ENCODE measurements around the gene SGTA.

The SGTA gene

GRCh38 chr19:2716275-2716650 is 66.8 kb downstream of the SGTA start:
- TF ChIP-seq SIN3A (IDR thresholded peaks at IDR 0.05; ENCODE audit: borderline replicate concordance, insufficient read depth, low read length) (no peak), POLR2AphosphoS5 (IDR thresholded peaks at IDR 0.05; ENCODE audit: low read depth, low read length) (no peak), FOXP2 (optimal IDR thresholded peaks at IDR 0.05; ENCODE audit: borderline replicate concordance, extremely low read depth, extremely low read length, insufficient read depth) (no peak), REST (IDR thresholded peaks at IDR 0.05; ENCODE audit: insufficient read depth in 1 of 2, low read depth in 2 of 2, low read length in 2 of 2) (no peak), TAF1 (IDR thresholded peaks at IDR 0.05; ENCODE audit: borderline replicate concordance, insufficient read depth, low read length) (no peak)

GRCh38 chr19:2715470-2716274 is 67.4 kb downstream of the SGTA start:
- no peak for TF ChIP-seq POLR2AphosphoS5 (IDR thresholded peaks at IDR 0.05; ENCODE audit: low read depth, low read length)
- TF ChIP-seq TAF1 (IDR thresholded peaks at IDR 0.05; ENCODE audit: borderline replicate concordance, insufficient read depth, low read length): no peak
- TF ChIP-seq REST (IDR thresholded peaks at IDR 0.05; ENCODE audit: insufficient read depth in 1 of 2, low read depth in 2 of 2, low read length in 2 of 2): no peak
- no peak for TF ChIP-seq FOXP2 (optimal IDR thresholded peaks at IDR 0.05; ENCODE audit: borderline replicate concordance, extremely low read depth, extremely low read length, insufficient read depth)
- no peak for TF ChIP-seq SIN3A (IDR thresholded peaks at IDR 0.05; ENCODE audit: borderline replicate concordance, insufficient read depth, low read length)

DNA sequence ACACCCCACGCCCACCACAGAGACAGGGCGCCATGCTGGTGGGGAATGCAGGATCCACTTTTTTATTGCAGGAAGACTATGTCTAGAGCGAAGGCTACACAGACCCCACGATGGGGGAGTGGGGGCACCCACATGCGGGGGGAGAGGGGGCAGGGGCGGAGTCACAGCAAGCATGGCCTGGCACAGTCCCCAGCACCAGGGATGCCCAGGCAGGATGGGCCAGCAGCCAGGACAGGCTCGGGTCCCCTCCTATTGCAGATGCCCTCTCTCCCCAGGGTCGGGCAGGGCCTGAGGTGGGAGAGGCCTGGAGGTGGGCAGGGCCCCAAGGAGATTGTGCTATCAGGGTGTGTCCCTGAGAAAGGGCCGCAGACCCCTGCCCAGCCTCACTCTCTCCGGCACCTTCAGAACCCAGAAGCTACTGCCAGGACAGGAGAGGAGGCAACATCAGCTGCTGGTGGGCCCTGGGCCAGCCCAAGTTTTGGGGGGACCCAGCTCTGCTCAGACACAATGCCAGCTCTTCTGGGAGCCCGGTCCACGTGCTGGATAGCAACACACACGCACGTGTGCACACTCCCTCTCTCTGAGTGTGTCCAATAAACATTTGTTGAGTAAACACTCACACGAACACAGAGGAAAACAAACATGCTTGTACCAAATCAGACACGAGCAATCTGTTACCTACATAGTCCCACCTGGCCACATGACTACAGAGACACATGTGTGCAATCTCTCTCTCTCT is 68.4 kb downstream of the SGTA start:
- TF ChIP-seq REST (IDR thresholded peaks at IDR 0.05; ENCODE audit: insufficient read depth in 1 of 2, low read depth in 2 of 2, low read length in 2 of 2) (no peak), SIN3A (IDR thresholded peaks at IDR 0.05; ENCODE audit: borderline replicate concordance, insufficient read depth, low read length) (no peak), FOXP2 (optimal IDR thresholded peaks at IDR 0.05; ENCODE audit: borderline replicate concordance, extremely low read depth, extremely low read length, insufficient read depth) (no peak), TAF1 (IDR thresholded peaks at IDR 0.05; ENCODE audit: borderline replicate concordance, insufficient read depth, low read length) (no peak), POLR2AphosphoS5 (IDR thresholded peaks at IDR 0.05; ENCODE audit: low read depth, low read length) (no peak)

DNA sequence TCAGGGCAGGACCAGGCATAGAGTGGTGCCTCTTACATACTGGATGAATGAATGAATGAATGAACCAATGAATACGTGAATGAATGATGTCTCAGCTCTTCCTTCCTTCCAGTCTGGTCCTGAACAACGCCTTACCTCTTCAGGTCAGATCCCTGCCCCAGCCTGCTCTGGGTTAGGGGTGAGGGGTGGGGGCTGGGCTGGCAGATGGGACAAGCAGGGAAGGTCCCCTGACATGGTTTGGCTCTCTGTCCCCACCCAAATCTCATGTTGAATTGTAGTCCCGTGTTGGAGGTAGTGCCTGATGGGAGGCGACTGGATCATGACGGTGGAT is 71.2 kb downstream of the SGTA start:
- TF ChIP-seq FOXP2 (optimal IDR thresholded peaks at IDR 0.05; ENCODE audit: borderline replicate concordance, extremely low read depth, extremely low read length, insufficient read depth): no peak
- no peak for TF ChIP-seq TAF1 (IDR thresholded peaks at IDR 0.05; ENCODE audit: borderline replicate concordance, insufficient read depth, low read length)
- no peak for TF ChIP-seq SIN3A (IDR thresholded peaks at IDR 0.05; ENCODE audit: borderline replicate concordance, insufficient read depth, low read length)
- TF ChIP-seq REST (IDR thresholded peaks at IDR 0.05; ENCODE audit: insufficient read depth in 1 of 2, low read depth in 2 of 2, low read length in 2 of 2): no peak
- TF ChIP-seq POLR2AphosphoS5 (IDR thresholded peaks at IDR 0.05; ENCODE audit: low read depth, low read length): no peak

All from PFSK-1 (cell line).